Omental fat pad (tissue), 4 donors: ENCODE measurements around the gene GARNL3. TPM values are rescaled to one million over a fixed set of nuclear protein-coding genes. Genes with fewer than 3 reads are reported as not detected.

ENCODE experiments used
- ATAC-seq: fragments of 150-250 bp; one replicate; pipeline ENCODE4 v1.9.1; 2016; ENCODE audit warnings: mild to moderate bottlenecking, moderate library complexity; ENCODE audit not compliant: low FRiP score
- DNase-seq: peaks from one replicate; pipeline ENCODE4 v3.0.0-alpha.2; 2019; ENCODE audit warnings: low spot score
- total RNA-seq, 4 donors: library from RNA; depleted of rRNA; stranded (reverse); fragments of >200 nt; gene quantifications; one replicate each; pipeline ENCODE4 v1.1.0, GENCODE V29; 2016
- TF ChIP-seq, protein P1 (sequence below), 3 donors: fragments of 450-650 bp; IDR thresholded peaks; one replicate each; pipeline ENCODE4 v1.5.1; 2016 to 2017; ENCODE audit warnings: antibody characterized with exemption in 3 of 3, mild to moderate bottlenecking in 3 of 3, moderate library complexity in 2 of 3

The GARNL3 gene
- total RNA-seq, 4 donors from 2014 or later, result 10.0 to 27.0 (median 15.7) TPM

DNA sequence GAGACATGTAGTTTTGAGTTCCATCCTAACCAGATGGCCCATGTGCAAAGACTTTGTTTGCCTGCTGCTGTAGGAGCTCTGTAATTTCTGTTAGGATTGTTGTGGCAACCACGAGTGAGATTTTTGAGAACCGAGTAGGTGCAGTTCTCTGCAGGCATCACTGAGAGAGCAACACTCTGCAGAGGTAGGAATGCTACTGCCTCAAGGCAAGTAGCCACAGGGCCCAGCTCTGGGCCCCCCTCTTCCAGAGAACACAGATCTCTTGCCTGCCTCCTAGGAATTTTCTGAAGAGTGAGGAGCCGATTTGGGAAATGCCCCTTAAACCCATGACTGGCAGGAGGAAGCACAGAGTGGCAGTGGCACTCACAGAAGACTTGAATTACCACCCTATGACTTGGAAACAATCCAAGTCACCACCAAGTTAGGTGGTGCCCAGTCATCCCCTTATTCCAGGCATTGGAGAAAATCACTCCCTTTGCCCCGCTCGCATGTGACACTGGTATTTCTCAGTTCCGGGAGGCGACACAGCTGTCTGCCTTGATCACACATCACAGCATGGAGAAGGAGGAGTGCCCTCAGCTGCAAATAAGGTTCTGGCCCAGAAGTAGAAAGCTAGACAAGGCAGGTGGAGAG, 79.9 kb downstream of the GARNL3 start:
- TF ChIP-seq, protein P1, sequence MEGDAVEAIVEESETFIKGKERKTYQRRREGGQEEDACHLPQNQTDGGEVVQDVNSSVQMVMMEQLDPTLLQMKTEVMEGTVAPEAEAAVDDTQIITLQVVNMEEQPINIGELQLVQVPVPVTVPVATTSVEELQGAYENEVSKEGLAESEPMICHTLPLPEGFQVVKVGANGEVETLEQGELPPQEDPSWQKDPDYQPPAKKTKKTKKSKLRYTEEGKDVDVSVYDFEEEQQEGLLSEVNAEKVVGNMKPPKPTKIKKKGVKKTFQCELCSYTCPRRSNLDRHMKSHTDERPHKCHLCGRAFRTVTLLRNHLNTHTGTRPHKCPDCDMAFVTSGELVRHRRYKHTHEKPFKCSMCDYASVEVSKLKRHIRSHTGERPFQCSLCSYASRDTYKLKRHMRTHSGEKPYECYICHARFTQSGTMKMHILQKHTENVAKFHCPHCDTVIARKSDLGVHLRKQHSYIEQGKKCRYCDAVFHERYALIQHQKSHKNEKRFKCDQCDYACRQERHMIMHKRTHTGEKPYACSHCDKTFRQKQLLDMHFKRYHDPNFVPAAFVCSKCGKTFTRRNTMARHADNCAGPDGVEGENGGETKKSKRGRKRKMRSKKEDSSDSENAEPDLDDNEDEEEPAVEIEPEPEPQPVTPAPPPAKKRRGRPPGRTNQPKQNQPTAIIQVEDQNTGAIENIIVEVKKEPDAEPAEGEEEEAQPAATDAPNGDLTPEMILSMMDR (IDR thresholded peaks at IDR 0.05), result no peak
- no peak for ATAC-seq
- no peak for DNase-seq

DNA sequence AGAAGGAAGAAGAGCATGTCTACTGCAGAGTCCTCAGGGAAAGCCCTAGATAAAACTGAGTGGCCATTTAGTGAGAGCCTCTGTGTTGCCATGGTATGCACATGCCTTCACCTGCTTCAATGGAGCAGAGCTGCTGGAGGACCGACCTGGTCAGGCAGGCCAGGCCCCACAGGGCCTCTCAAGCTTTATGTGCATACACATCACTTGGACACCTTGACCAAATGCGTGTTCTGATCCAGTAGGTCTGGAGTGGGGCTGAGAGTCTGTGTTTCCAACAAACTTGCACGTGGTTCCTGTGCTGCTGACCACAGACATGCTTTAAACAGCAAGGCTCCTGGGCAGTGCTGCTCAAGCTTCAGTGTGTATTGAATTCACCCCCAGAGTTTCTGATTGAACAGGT, 81.0 kb downstream of the GARNL3 start:
- TF ChIP-seq, protein P1 (IDR thresholded peaks at IDR 0.05), result no peak
- no peak for DNase-seq
- ATAC-seq, result no peak

GRCh38 chr9:127346584-127346983, 82.0 kb downstream of the GARNL3 start:
- no peak for DNase-seq
- ATAC-seq, result no peak
- TF ChIP-seq, protein P1 (IDR thresholded peaks at IDR 0.05), result no peak

DNA sequence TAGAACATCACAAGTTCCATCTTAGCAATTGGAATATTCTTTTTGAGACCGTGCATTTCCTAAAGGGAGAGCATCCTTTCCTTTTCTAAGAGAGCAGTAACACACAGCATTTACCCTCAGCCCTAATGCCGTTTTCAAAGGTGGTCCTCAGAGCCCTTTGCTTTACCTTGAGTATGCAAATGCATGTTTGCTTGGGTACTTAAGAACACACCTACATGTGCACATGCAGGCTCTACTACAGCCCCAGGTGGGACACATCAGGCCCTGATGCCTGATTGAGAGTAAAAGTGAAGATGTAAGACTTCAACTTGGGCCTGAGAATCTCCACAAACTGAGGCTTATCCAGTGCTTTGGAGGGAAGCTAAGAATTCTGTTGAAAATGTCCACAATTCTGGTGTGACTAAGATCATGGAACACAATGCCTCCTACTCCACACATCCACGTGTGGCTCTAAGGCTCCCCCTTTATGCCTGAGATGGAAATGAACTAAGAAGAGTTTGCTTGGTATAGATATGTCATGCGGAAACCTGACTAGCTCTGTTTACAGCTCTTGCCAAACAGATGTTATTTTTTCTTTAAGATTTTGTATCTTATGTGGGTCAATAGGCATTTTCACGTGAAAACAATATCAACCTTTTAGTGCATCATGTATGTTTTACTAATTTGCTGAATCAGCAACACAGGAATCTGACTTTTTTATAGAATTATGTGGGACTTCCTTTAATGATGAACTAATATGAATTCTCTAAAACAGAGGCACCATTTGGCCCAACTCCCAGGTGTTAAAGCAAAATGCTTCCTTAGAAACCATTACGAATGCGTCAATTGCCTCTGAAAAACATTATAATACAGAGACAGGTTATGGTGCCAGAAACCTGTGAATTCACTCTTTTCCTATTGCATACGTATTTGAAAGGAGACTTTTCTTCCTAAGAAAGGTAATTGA, 83.5 kb downstream of the GARNL3 start:
- TF ChIP-seq, protein P1 (IDR thresholded peaks at IDR 0.05), result no peak
- DNase-seq, result no peak

DNA sequence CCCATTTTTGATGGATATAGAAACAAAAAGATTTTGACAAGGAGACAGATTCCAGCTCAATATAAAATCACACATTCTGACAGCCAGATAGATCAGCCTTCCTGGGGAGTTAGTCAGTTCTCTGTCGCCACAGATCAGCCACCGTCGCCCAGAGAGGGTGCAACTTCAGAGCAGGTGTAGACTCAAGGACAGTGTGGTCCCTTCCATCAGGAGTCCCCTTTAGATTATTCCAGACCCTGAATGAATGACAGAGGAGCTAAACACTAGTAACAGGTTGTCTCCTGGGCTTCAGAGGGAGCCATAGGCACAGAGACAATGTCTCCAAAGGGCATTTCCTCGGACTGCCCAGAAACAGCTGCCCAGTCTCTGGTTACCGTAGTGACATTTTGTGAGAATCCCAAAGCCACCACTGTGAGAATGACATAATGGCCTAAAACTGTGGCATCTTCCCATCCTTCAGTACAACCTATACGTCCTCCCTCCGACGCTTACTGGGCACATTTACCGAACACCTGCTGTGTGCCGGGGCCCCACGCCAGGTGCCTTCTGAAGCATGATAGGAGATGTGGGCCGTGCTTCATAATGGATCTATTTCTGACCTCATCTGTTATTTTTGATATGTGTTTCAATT, 85.0 kb downstream of the GARNL3 start:
- DNase-seq (no peak), ATAC-seq (no peak)
- TF ChIP-seq, protein P1 (IDR thresholded peaks at IDR 0.05), result no peak

More for the DNA sequence above, 83.5 kb downstream of the GARNL3 start:
- no peak for ATAC-seq

- DNase-seq (no peak), ATAC-seq (no peak)
- TF ChIP-seq, protein P1 (IDR thresholded peaks at IDR 0.05), result no peak
These were observed 86.9 kb downstream of the GARNL3 start for GRCh38 chr9:127351182-127352166.
